CMK (cell line): Measurements from ENCODE around the gene RBM44.
"Not testable (repeated sequence)": the region's sequence is repeated elsewhere in the genome, so short reads cannot be mapped to it uniquely, and the experiment has no call there.

Source experiments
- DNase-seq: peaks from one replicate; pipeline ENCODE4 v3.0.0-alpha.2; 2010; ENCODE audit warnings: low read depth

Gene RBM44

GRCh38 chr2:237798236-237799059, at the start of gene RBM44:
Gene RBM44, plus strand, starts transcription at chr2:237798779. Its CDS starts 14,831 bp downstream, at chr2:237813610.
- DNase-seq, result no peak

- no peak for DNase-seq
These were observed 49.6 kb upstream of the RBM44 start for GRCh38 chr2:237749002-237749401.

- no peak for DNase-seq
These were observed 48.6 kb upstream of the RBM44 start for GRCh38 chr2:237749961-237750360.

- not testable (repeated sequence) for DNase-seq
These were observed 48.1 kb upstream of the RBM44 start for GRCh38 chr2:237750441-237750840.

GRCh38 chr2:237752761-237753165, 45.8 kb upstream of the RBM44 start:
- DNase-seq, result no peak

- DNase-seq, result no peak
These were observed 44.4 kb upstream of the RBM44 start for GRCh38 chr2:237754182-237754581.

GRCh38 chr2:237754626-237755248, 43.8 kb upstream of the RBM44 start:
- DNase-seq, result no peak

GRCh38 chr2:237757616-237758015, 41.0 kb upstream of the RBM44 start:
- no peak for DNase-seq

GRCh38 chr2:237758185-237758584, 40.4 kb upstream of the RBM44 start:
- no peak for DNase-seq

GRCh38 chr2:237759176-237759575, 39.4 kb upstream of the RBM44 start:
- DNase-seq, result no peak

- DNase-seq, result no peak
These were observed 37.8 kb upstream of the RBM44 start for GRCh38 chr2:237760506-237761502.

- not testable (repeated sequence) for DNase-seq
These were observed 36.0 kb upstream of the RBM44 start for GRCh38 chr2:237762291-237763182.

- DNase-seq, result no peak
These were observed 34.8 kb upstream of the RBM44 start for GRCh38 chr2:237763812-237764211.

- not testable (repeated sequence) for DNase-seq
These were observed 33.5 kb upstream of the RBM44 start for GRCh38 chr2:237765122-237765521.

GRCh38 chr2:237765875-237766274, 32.7 kb upstream of the RBM44 start:
- DNase-seq, result no peak

GRCh38 chr2:237766340-237766739, 32.2 kb upstream of the RBM44 start:
- DNase-seq, result no peak

GRCh38 chr2:237772513-237772912, 26.1 kb upstream of the RBM44 start:
- DNase-seq, result no peak

GRCh38 chr2:237773826-237774225, 24.8 kb upstream of the RBM44 start:
- DNase-seq, result no peak

GRCh38 chr2:237774811-237775553, 23.6 kb upstream of the RBM44 start:
- no peak for DNase-seq

- DNase-seq, result no peak
These were observed 19.1 kb upstream of the RBM44 start for GRCh38 chr2:237779521-237779920.
